Activated CD8-positive, alpha-beta memory T cell treated with anti-CD3 and anti-CD28 coated beads, Interleukin-2, amount 50 U/mL, for 1 hour (primary cell): ENCODE data around the gene OR52M1.

Source experiments
- DNase-seq: peaks from one replicate; pipeline ENCODE4 v3.0.0-alpha.2; 2020; ENCODE audit errors: extremely low read depth

OR52M1 gene

GRCh38 chr11:4569075-4569474 lies 24.1 kb downstream of the OR52M1 start:
- DNase-seq, result no peak

- DNase-seq, result no peak
Observed at GRCh38 chr11:4576880-4577279, 31.9 kb downstream of the OR52M1 start.

GRCh38 chr11:4577761-4578160 lies 32.8 kb downstream of the OR52M1 start:
- DNase-seq, result no peak

- no peak for DNase-seq
Observed at GRCh38 chr11:4578624-4579023, 33.6 kb downstream of the OR52M1 start.

GRCh38 chr11:4580124-4580523 lies 35.1 kb downstream of the OR52M1 start:
- DNase-seq, result no peak

- no peak for DNase-seq
Observed at GRCh38 chr11:4581443-4581842, 36.5 kb downstream of the OR52M1 start, which contains the start of gene OR52I2. Gene OR52I2, plus strand, starts transcription at chr11:4581743.

GRCh38 chr11:4589017-4589416 lies 44.0 kb downstream of the OR52M1 start:
- DNase-seq, result no peak

GRCh38 chr11:4593739-4594138 lies 48.7 kb downstream of the OR52M1 start, which contains the start of gene OR52I1:
Gene OR52I1, plus strand, starts transcription at chr11:4594039. Its CDS starts 0 bp downstream, at chr11:4594039.
- DNase-seq, result no peak
